SK-N-SH (cell line): ENCODE data around the gene SPIRE1.

Experiments
- CHD2 ChIP-seq: fragments of 150-350 bp; IDR thresholded peaks from 2 replicates; pipeline ENCODE4 v1.6.1; 2018; ENCODE audit warnings: low read length; ENCODE audit not compliant: partially characterized antibody
- CTCF ChIP-seq: fragments of 200-600 bp; sonication (generic); IDR thresholded peaks from 2 replicates; pipeline ENCODE4 v1.6.1; 2017; ENCODE audit warnings: antibody characterized with exemption, mild to moderate bottlenecking, moderate library complexity
- MAX ChIP-seq: IDR thresholded peaks from 2 replicates; pipeline ENCODE4 v1.4.0; 2012; ENCODE audit warnings: low read depth
- RXRA ChIP-seq: IDR thresholded peaks from 2 replicates; pipeline ENCODE4 v1.4.0; 2012; ENCODE audit warnings: low read depth, mild to moderate bottlenecking, borderline replicate concordance
- TF ChIP-seq, protein P1 (sequence below): IDR thresholded peaks from 2 replicates; pipeline ENCODE4 v1.6.1; 2012; ENCODE audit warnings: mild to moderate bottlenecking, low read depth, low read length, moderate library complexity

GRCh38 chr18:12409469-12409868, 248.4 kb downstream of the SPIRE1 start:
- no peak for TF ChIP-seq CTCF
- no peak for TF ChIP-seq CHD2
- no peak for TF ChIP-seq MAX
- TF ChIP-seq, protein P1, sequence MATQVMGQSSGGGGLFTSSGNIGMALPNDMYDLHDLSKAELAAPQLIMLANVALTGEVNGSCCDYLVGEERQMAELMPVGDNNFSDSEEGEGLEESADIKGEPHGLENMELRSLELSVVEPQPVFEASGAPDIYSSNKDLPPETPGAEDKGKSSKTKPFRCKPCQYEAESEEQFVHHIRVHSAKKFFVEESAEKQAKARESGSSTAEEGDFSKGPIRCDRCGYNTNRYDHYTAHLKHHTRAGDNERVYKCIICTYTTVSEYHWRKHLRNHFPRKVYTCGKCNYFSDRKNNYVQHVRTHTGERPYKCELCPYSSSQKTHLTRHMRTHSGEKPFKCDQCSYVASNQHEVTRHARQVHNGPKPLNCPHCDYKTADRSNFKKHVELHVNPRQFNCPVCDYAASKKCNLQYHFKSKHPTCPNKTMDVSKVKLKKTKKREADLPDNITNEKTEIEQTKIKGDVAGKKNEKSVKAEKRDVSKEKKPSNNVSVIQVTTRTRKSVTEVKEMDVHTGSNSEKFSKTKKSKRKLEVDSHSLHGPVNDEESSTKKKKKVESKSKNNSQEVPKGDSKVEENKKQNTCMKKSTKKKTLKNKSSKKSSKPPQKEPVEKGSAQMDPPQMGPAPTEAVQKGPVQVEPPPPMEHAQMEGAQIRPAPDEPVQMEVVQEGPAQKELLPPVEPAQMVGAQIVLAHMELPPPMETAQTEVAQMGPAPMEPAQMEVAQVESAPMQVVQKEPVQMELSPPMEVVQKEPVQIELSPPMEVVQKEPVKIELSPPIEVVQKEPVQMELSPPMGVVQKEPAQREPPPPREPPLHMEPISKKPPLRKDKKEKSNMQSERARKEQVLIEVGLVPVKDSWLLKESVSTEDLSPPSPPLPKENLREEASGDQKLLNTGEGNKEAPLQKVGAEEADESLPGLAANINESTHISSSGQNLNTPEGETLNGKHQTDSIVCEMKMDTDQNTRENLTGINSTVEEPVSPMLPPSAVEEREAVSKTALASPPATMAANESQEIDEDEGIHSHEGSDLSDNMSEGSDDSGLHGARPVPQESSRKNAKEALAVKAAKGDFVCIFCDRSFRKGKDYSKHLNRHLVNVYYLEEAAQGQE: no peak
- no peak for TF ChIP-seq RXRA
